ENCODE results near the gene ANKRD65.

GRCh38 chr1:1435106-1435903 is 14.2 kb upstream of the ANKRD65 start, which contains the start of gene VWA1:
- TF ChIP-seq, protein P1, sequence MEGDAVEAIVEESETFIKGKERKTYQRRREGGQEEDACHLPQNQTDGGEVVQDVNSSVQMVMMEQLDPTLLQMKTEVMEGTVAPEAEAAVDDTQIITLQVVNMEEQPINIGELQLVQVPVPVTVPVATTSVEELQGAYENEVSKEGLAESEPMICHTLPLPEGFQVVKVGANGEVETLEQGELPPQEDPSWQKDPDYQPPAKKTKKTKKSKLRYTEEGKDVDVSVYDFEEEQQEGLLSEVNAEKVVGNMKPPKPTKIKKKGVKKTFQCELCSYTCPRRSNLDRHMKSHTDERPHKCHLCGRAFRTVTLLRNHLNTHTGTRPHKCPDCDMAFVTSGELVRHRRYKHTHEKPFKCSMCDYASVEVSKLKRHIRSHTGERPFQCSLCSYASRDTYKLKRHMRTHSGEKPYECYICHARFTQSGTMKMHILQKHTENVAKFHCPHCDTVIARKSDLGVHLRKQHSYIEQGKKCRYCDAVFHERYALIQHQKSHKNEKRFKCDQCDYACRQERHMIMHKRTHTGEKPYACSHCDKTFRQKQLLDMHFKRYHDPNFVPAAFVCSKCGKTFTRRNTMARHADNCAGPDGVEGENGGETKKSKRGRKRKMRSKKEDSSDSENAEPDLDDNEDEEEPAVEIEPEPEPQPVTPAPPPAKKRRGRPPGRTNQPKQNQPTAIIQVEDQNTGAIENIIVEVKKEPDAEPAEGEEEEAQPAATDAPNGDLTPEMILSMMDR (conservative IDR thresholded peaks at IDR 0.05; ENCODE audit: low read depth, low read length) = no peak
- TF ChIP-seq EZH2 (IDR thresholded peaks at IDR 0.05; ENCODE audit: low read length, unreplicated experiment) (no peak), EZH2phosphoT487 (IDR thresholded peaks at IDR 0.05; ENCODE audit: borderline replicate concordance, low read length) (no peak)
